Activated T-cell treated with anti-CD3 and anti-CD28 coated beads for 1 hour (primary cell): ENCODE measurements around the gene NGB.

ENCODE experiments used
- DNase-seq: peaks from one replicate; pipeline ENCODE4 v3.0.0-alpha.2; 2020; ENCODE audit warnings: low read depth

The NGB gene

GRCh38 chr14:77264466-77265186 lies 6.4 kb downstream of the NGB start:
- DNase-seq = no peak

DNA sequence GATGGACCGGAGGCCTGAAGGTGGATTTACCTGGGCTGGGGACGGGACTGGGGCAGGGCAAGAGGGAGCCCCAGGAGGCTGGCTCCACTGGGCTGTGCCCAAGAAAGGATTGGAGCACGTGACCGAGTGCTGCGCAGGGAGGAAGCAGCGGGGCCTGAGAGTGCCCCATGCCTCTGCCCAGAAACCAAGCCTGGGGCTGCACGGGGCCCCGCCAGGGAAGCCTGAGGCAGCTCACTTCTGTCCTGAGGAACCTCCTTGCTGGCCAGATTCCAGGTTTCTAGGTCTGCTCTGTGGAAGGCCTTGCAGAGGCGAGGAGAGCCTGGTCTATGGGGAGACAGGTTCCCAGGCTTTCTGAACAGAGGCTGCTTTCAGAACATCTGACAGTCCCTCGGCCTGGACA lies 10.4 kb downstream of the NGB start:
- no peak for DNase-seq

- no peak for DNase-seq
These were observed 10.8 kb downstream of the NGB start for GRCh38 chr14:77260199-77260598.

- DNase-seq = no peak
These were observed 11.8 kb downstream of the NGB start for GRCh38 chr14:77259025-77259715.

DNA sequence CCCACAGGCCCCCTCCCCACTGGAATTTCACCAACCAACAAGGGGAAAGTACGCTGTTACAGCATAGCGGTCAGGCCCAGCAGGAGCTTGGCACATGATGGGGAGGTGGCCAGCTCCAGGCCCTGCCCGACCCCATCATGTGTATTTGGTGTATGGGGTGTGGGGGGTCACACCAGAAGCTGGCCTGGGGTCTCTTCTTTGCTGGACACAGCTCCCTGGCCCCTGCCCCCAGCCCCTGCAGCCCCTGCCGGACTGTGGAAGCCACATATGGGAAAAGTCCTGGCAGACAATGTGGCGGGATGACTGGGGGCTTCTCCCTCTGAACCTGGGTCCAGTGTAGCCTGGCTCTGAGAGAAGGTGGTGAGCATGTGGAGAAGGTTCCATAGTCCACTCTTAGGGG lies 12.4 kb downstream of the NGB start:
- DNase-seq = no peak

GRCh38 chr14:77257700-77258099 lies 13.3 kb downstream of the NGB start:
- DNase-seq = no peak

DNA sequence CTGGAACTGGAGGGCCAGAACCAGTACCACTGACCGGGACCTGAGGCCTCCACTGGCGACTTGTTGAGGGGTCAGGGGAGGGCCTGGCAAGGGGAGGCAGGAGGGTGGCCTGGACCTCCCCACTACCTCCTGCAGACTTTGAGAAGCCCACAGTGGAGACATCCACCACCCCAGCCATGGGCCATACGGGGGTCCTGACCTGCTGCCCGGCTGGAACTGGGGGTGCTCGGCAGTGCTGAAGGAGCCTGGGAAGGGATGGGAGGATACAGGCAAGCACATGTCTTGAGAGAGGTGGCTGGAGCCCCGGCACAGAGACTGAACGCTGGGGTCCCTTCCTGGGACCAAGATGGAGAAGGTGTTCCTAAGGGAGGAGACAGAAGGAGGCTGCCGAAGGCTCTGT lies 14.3 kb downstream of the NGB start:
- no peak for DNase-seq

DNA sequence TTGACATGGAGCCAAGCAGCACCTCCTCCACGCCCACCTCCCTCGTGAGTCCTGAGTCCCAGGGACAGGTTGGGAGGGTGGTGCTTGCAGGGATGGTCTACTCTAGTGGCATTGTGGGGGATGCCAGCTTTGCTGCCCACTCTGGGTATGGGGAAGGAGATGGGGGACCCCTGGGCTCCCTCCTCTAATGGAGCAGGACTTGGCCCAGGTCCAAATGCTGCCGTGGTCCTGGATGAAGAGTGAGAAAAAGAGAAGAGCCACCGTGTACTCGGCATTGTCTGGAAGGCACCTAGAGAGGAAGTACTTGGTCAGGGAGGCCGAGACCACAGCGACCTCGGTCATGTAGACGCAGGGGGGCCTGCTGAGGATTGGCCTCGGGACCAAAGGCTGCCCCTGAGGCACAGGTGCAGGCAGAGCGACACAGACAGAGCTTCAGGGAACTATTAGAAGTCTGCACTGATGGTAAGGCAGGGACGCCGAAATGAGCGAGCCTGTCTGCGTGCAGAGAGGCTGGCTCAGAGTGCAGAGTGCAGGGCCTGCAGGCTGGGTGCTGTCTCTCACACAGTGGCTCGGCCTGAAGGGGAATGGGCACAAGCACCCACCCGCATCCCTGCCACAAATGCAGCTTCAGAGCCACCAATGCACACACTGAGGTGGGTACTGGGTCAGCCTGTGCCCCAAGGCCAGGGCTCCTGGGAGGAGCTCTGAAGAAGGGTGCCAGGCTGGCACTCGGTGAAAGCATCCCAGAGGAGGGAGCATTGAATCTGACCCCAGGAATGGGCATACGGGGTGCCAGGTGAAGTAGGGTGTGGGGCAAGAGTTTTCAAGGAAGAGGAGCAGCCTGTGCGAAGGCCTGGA lies 17.4 kb downstream of the NGB start:
- no peak for DNase-seq

DNA sequence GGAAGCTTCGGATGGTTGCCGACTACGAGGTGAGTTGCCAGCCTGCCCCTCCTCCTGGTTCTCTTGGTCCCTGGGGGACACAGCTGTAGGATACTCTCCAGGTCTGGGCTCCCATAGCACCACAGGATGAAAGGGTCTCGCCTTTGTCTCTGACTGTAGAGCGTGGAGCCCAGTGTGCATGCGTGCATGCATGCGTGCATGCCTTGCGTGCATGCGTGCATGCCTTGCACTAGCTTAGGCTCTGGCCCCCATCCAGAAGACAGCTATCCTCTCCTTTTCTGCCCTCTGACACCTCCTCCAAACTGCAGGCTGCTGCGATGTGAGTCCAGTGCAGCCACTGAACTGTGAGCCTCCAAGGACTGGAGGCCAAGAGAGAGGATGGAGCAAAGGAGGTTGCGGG lies 19.1 kb downstream of the NGB start:
- DNase-seq = no peak

- DNase-seq = no peak
These were observed 20.1 kb downstream of the NGB start for GRCh38 chr14:77250927-77251326.

DNA sequence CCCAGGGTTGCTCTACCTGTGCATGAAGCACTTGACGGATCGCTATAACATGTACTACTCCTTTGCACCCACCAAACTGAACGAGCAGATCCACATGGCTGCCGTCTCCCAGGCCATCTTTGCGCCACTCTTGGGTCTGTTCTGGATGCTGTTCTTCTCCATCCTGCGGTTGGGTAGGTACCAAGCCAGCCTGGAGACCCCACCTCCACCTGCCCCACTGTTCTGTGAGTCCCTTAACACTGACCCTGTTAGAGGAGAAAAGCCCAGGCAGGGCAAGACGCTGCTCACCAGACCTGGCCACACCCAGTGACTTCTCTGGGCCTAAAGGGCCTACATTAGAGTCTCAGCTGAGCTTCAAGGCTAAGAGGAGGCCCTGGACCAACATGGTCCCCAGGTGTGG lies 21.7 kb downstream of the NGB start:
- DNase-seq = no peak

DNA sequence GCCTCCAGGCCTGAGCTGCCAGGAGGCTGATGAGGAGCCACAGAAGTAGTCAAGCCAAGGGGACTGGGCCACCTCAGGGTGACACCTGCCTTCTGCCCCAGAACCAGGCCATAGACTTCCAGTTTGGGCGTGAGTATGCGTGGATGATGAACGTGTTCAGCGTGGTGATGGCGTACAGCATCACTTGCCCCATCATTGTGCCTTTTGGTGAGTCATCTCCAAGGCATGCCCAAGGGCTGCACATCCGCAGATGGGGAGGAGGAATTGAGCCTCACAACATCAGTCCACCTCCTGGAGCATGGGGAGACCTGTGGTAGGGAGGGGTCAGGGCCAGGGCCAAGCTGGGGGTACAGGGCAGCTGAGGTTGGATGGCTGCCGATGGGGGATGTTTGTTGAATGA lies 22.3 kb downstream of the NGB start:
- DNase-seq = no peak

GRCh38 chr14:77246784-77247183 lies 24.2 kb downstream of the NGB start:
- DNase-seq = no peak

GRCh38 chr14:77245820-77246219 lies 25.2 kb downstream of the NGB start:
- DNase-seq = no peak

- no peak for DNase-seq
These were observed 27.2 kb downstream of the NGB start for GRCh38 chr14:77243853-77244252.

DNA sequence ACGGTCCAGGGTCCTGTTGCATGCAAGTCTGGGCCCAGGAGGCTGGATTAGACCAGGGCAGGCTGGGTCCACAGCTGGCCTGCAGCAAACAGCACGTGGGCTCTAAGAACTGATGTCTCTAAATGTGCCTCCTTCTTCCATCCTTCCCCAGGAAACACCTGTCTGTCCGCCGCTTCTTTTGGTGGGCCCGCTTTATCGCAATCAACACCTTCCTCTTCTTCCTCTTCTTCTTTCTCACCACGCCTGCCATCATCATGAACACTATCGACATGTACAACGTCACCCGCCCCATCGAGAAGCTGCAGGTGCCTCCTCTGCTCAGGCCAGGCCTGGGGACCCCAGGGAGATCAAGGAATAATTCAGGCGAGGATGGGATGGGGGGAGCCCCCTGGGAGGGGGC lies 28.3 kb downstream of the NGB start:
- no peak for DNase-seq

- DNase-seq = no peak
These were observed 29.1 kb downstream of the NGB start for GRCh38 chr14:77241955-77242354.

GRCh38 chr14:77240336-77240915 lies 30.6 kb downstream of the NGB start:
- no peak for DNase-seq

- no peak for DNase-seq
These were observed 31.6 kb downstream of the NGB start for GRCh38 chr14:77239412-77239811.

GRCh38 chr14:77238996-77239395 lies 32.0 kb downstream of the NGB start:
- no peak for DNase-seq

DNA sequence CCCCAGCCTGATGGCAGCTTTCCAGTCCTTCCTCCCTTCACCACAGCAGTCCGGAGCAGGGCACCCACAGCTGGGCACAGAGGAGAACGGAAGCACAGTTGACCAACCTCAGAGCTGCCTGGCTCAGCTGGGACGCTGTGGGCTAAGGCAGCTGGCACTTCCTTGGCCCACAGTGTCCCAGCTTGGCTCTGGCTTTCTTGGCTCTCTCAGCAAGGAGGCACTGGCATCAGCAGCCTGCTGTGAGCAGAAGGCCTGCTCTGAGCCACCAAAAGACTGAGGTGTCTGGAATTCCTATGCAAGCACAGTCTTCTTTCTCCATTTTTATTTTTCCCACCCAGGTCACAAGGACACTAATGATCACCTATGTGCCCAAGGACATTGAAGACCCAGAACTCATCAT lies 32.6 kb downstream of the NGB start:
- DNase-seq = no peak

GRCh38 chr14:77236814-77237213 lies 34.2 kb downstream of the NGB start:
- DNase-seq = no peak

DNA sequence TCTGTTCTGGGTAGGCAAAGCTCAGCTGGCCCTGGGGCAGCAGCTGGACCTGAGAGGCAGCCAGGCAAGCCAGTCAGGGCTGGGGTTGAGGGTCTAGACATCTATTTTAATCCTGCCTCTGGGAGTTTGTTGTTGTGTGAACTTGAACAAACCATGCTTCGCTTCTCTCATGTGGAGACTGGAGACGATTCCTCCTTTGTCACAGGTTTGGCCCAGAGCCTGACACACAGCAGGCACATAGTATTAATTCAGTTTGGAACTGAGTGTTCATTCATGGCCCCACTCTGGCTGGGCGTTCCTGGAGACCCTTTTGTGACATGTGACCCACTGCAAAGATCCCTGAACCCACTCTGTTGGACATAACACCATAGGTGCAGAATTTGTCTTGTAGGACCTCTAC lies 39.3 kb downstream of the NGB start:
- DNase-seq = no peak
